HEK293T (cell line): ENCODE data around the gene TRIM71.
"Not testable (repeated sequence)": the region's sequence is repeated elsewhere in the genome, so short reads cannot be mapped to it uniquely, and the experiment has no call there.

ENCODE experiments used
- CTCF ChIA-PET: fragments of 350-600 bp; formaldehyde crosslinking; extraction: SDS; loops from one replicate; lab custom pipeline; 2021; ENCODE audit warnings: antibody characterized with exemption, inconsistent platforms; lab: Yijun Ruan, JAX
- POLR2A ChIA-PET: fragments of 350-600 bp; formaldehyde crosslinking; extraction: SDS; loops from one replicate; lab custom pipeline; 2020; ENCODE audit warnings: antibody characterized with exemption, inconsistent platforms; lab: Yijun Ruan, JAX
- DNase-seq: peaks from one replicate; pipeline ENCODE4 v3.0.0; 2012; ENCODE audit warnings: mixed read lengths; ENCODE audit errors: extremely low spot score
- ARNT ChIP-seq: fragments of 450-650 bp; IDR thresholded peaks from 2 replicates; pipeline ENCODE4 v1.6.1; 2017; ENCODE audit warnings: mild to moderate bottlenecking
- BHLHE40 ChIP-seq: fragments of 450-650 bp; IDR thresholded peaks from 2 replicates; pipeline ENCODE4 v1.6.1; 2016; ENCODE audit warnings: mild to moderate bottlenecking, moderate library complexity, borderline replicate concordance
- CTBP1 ChIP-seq: fragments of 450-650 bp; IDR thresholded peaks from 2 replicates; pipeline ENCODE4 v1.6.1; 2016; ENCODE audit warnings: borderline replicate concordance
- ELF4 ChIP-seq: fragments of 450-650 bp; IDR thresholded peaks from 2 replicates; pipeline ENCODE4 v1.6.1; 2017; ENCODE audit warnings: antibody characterized with exemption
- FOXA1 ChIP-seq: fragments of 450-650 bp; IDR thresholded peaks from 2 replicates; pipeline ENCODE4 v1.6.1; 2016; ENCODE audit warnings: mild to moderate bottlenecking
- FOXK2 ChIP-seq: fragments of 450-650 bp; IDR thresholded peaks from 2 replicates; pipeline ENCODE4 v1.6.1; 2016; ENCODE audit warnings: mild to moderate bottlenecking
- FOXM1 ChIP-seq: fragments of 450-650 bp; IDR thresholded peaks from 2 replicates; pipeline ENCODE4 v1.6.1; 2017; ENCODE audit warnings: mild to moderate bottlenecking, borderline replicate concordance
- HDGF ChIP-seq: fragments of 450-650 bp; IDR thresholded peaks from 2 replicates; pipeline ENCODE4 v1.6.1; 2017; ENCODE audit warnings: antibody characterized with exemption, borderline replicate concordance
- L3MBTL2 ChIP-seq: fragments of 450-650 bp; conservative IDR thresholded peaks from 2 replicates; pipeline ENCODE4 v1.6.1; 2016; ENCODE audit warnings: mild to moderate bottlenecking
- LEF1 ChIP-seq: fragments of 450-650 bp; IDR thresholded peaks from 2 replicates; pipeline ENCODE4 v1.6.1; 2017; ENCODE audit warnings: mild to moderate bottlenecking, borderline replicate concordance
- NFRKB ChIP-seq: fragments of 450-650 bp; IDR thresholded peaks from 2 replicates; pipeline ENCODE4 v1.6.1; 2016; ENCODE audit warnings: mild to moderate bottlenecking, moderate library complexity
- PKNOX1 ChIP-seq: fragments of 450-650 bp; IDR thresholded peaks from 2 replicates; pipeline ENCODE4 v1.6.1; 2016
- SP1 ChIP-seq: fragments of 450-650 bp; IDR thresholded peaks from 2 replicates; pipeline ENCODE4 v1.6.1; 2017
- SUZ12 ChIP-seq: fragments of 450-650 bp; IDR thresholded peaks from 2 replicates; pipeline ENCODE4 v1.6.1; 2016; ENCODE audit warnings: mild to moderate bottlenecking
- TARDBP ChIP-seq: fragments of 450-650 bp; IDR thresholded peaks from 2 replicates; pipeline ENCODE4 v1.6.1; 2016
- ZNF384 ChIP-seq: fragments of 450-650 bp; IDR thresholded peaks from 2 replicates; pipeline ENCODE4 v1.6.1; 2016

Gene TRIM71

GRCh38 chr3:32922078-32922477 lies 104.3 kb downstream of the TRIM71 start:
- no peak for DNase-seq
- POLR2A ChIA-PET = no interaction called here
- TF ChIP-seq PKNOX1 (no peak), SUZ12 (no peak), HDGF (no peak), FOXA1 (no peak), CTBP1 (no peak)
- CTCF ChIA-PET = interaction anchor here (0.6 to 0.9 kb wide), 2 partner anchors 9 to 84 kb away, joined by 3 to 5 read pairs; no protein-coding TSS in a partner anchor

- ChIA-PET CTCF (no interaction called here), POLR2A (no interaction called here)
- DNase-seq = no peak
- TF ChIP-seq SUZ12 = no peak
- TF ChIP-seq ZNF384 = no peak
- TF ChIP-seq FOXM1 = no peak
- TF ChIP-seq PKNOX1 = no peak
- TF ChIP-seq CTBP1 = no peak
- TF ChIP-seq SP1 = no peak
- TF ChIP-seq ELF4 = no peak
- TF ChIP-seq FOXA1 = no peak
- TF ChIP-seq L3MBTL2 = no peak
- no peak for TF ChIP-seq ARNT
- TF ChIP-seq NFRKB = no peak
- no peak for TF ChIP-seq HDGF
- no peak for TF ChIP-seq TARDBP
- TF ChIP-seq LEF1 = no peak
- TF ChIP-seq FOXK2 = no peak
- TF ChIP-seq BHLHE40 = no peak
These were observed 112.4 kb downstream of the TRIM71 start for GRCh38 chr3:32930161-32930560.

GRCh38 chr3:32931273-32931672 lies 113.5 kb downstream of the TRIM71 start:
- DNase-seq, POLR2A ChIA-PET, CTCF ChIA-PET: not testable (repeated sequence)

GRCh38 chr3:32934150-32934742 lies 116.4 kb downstream of the TRIM71 start:
- DNase-seq = no peak
- CTCF ChIA-PET = interaction anchor here (0.6 kb wide), 2 partner anchors 114 to 419 kb away, joined by 3 read pairs; no protein-coding TSS in a partner anchor
- POLR2A ChIA-PET = no interaction called here
- TF ChIP-seq ELF4 = no peak
- TF ChIP-seq TARDBP = no peak
- peak; percentile 61; the same call in 1 of the 2 replicates for TF ChIP-seq ZNF384
- TF ChIP-seq SUZ12 = no peak

GRCh38 chr3:32937331-32937730 lies 119.5 kb downstream of the TRIM71 start:
- no peak for DNase-seq
- ChIA-PET POLR2A (no interaction called here), CTCF (no interaction called here)
- TF ChIP-seq ELF4 (no peak), ZNF384 (no peak), FOXA1 (no peak), L3MBTL2 (no peak)

- CTCF ChIA-PET = interaction anchor here (0.6 kb wide), 1 partner anchor 433 kb away, joined by 3 read pairs; no protein-coding TSS in a partner anchor
- POLR2A ChIA-PET, DNase-seq: not testable (repeated sequence)
These were observed 121.9 kb downstream of the TRIM71 start for GRCh38 chr3:32939531-32940284.

- no peak for TF ChIP-seq CTBP1
- TF ChIP-seq LEF1 = no peak
- TF ChIP-seq ARNT = no peak
- no peak for TF ChIP-seq L3MBTL2
- TF ChIP-seq SP1 = no peak
- TF ChIP-seq SUZ12 = no peak
- no peak for TF ChIP-seq FOXM1
- no peak for TF ChIP-seq BHLHE40
- no peak for TF ChIP-seq FOXK2
- TF ChIP-seq FOXA1 = no peak
- no peak for TF ChIP-seq ZNF384
- CTCF ChIA-PET = no interaction called here
- POLR2A ChIA-PET = no interaction called here
- DNase-seq = no peak
These were observed 122.9 kb downstream of the TRIM71 start for GRCh38 chr3:32940726-32941125.

GRCh38 chr3:32945136-32945535 lies 127.3 kb downstream of the TRIM71 start:
- CTCF ChIA-PET = no interaction called here
- no peak for DNase-seq
- POLR2A ChIA-PET = no interaction called here
- TF ChIP-seq FOXA1 = no peak
- TF ChIP-seq ELF4 = no peak
- TF ChIP-seq HDGF = no peak
- no peak for TF ChIP-seq LEF1
- TF ChIP-seq TARDBP = no peak
- TF ChIP-seq FOXK2 = no peak
- no peak for TF ChIP-seq L3MBTL2
- TF ChIP-seq NFRKB = no peak
- no peak for TF ChIP-seq ZNF384
- no peak for TF ChIP-seq CTBP1
- no peak for TF ChIP-seq SP1
- no peak for TF ChIP-seq FOXM1
- no peak for TF ChIP-seq BHLHE40
- TF ChIP-seq SUZ12 = no peak
- TF ChIP-seq PKNOX1 = no peak
- no peak for TF ChIP-seq ARNT

GRCh38 chr3:32945598-32945997 lies 127.8 kb downstream of the TRIM71 start:
- CTCF ChIA-PET, POLR2A ChIA-PET, DNase-seq: not testable (repeated sequence)
